Activated CD4-positive, alpha-beta T cell treated with anti-CD3 and anti-CD28 coated beads, Interleukin-2, amount 10 ng/mL, durations not matched to agents 24 days and 14 days (primary cell): ENCODE data around the gene MAP3K2. TPM values are rescaled to one million over a fixed set of nuclear protein-coding genes. Genes with fewer than 3 reads are reported as not detected.
"Not testable (repeated sequence)": the region's sequence is repeated elsewhere in the genome, so short reads cannot be mapped to it uniquely, and the experiment has no call there.

Source experiments
- DNase-seq: peaks from one replicate; pipeline ENCODE4 v3.0.0; 2022
- H3K27ac Mint-ChIP-seq: one replicate; pipeline ENCODE4 v1.8.0; 2022; ENCODE audit warnings: mild to moderate bottlenecking, mixed read lengths
- H3K27me3 Mint-ChIP-seq: one replicate; pipeline ENCODE4 v1.8.0; 2022; ENCODE audit warnings: mixed read lengths
- H3K36me3 Mint-ChIP-seq: one replicate; pipeline ENCODE4 v1.8.0; 2022; ENCODE audit warnings: low read depth, mild to moderate bottlenecking, mixed read lengths
- H3K4me1 Mint-ChIP-seq: one replicate; pipeline ENCODE4 v1.8.0; 2021; ENCODE audit warnings: mixed read lengths
- H3K4me3 Mint-ChIP-seq: one replicate; pipeline ENCODE4 v1.8.0; 2022; ENCODE audit warnings: mild to moderate bottlenecking, moderate library complexity, mixed read lengths
- H3K9me3 Mint-ChIP-seq: one replicate; pipeline ENCODE4 v1.8.0; 2021; ENCODE audit warnings: mixed read lengths
- intact Hi-C: fragments of 100-400 bp; cut with micrococcal nuclease; formaldehyde crosslinking; loops from one replicate; pipeline ENCODE4 v1.15.1; 2023
- total RNA-seq: library from RNA; stranded (reverse); gene quantifications from 2 replicates; pipeline ENCODE4 v1.2.3, GENCODE V29; 2022

MAP3K2 gene
- total RNA-seq, 1 donor from 2014 or later: 53.7 TPM

DNA sequence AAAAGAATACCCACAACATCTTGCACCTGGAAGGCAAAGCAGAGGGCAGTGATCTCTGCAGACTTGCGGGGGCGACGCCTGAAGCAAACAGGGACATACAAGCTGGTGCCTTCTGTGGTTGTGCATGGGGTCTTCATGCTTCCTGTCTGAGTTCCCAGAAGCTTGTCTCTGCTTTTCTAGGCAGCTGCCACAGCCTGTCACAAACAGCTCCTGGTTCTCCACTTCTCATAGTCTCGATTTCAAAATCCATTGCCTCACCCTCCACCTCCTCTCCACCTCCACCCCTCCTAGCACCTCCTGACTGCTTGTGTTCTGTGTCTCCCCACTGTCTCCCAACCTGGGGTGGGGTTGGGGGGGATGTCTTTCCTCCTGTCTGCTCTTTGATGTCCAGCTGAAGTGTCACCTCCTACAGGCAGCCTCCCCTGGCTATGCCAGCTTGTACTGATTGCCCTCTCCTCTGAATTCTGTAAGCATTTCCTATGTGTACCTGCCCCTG, 28.8 kb upstream of the MAP3K2 start:
- no peaks in the 10 kb centered on the region for H3K36me3 Mint-ChIP-seq
- peak; percentile 63 for DNase-seq
- H3K27ac Mint-ChIP-seq: peak overlapping the region; percentile 49
- H3K4me1 Mint-ChIP-seq: peaks cover 24% of the 10 kb centered on the region
- peak overlapping the region; percentile 81 for H3K4me3 Mint-ChIP-seq
- peaks cover 3% of the 10 kb centered on the region for H3K9me3 Mint-ChIP-seq
- H3K27me3 Mint-ChIP-seq: peaks cover 33% of the 10 kb centered on the region
- intact Hi-C loops: loop anchor here (2.0 to 10.0 kb wide), 2 partner anchors 62 to 332 kb away; no protein-coding TSS in a partner anchor

DNA sequence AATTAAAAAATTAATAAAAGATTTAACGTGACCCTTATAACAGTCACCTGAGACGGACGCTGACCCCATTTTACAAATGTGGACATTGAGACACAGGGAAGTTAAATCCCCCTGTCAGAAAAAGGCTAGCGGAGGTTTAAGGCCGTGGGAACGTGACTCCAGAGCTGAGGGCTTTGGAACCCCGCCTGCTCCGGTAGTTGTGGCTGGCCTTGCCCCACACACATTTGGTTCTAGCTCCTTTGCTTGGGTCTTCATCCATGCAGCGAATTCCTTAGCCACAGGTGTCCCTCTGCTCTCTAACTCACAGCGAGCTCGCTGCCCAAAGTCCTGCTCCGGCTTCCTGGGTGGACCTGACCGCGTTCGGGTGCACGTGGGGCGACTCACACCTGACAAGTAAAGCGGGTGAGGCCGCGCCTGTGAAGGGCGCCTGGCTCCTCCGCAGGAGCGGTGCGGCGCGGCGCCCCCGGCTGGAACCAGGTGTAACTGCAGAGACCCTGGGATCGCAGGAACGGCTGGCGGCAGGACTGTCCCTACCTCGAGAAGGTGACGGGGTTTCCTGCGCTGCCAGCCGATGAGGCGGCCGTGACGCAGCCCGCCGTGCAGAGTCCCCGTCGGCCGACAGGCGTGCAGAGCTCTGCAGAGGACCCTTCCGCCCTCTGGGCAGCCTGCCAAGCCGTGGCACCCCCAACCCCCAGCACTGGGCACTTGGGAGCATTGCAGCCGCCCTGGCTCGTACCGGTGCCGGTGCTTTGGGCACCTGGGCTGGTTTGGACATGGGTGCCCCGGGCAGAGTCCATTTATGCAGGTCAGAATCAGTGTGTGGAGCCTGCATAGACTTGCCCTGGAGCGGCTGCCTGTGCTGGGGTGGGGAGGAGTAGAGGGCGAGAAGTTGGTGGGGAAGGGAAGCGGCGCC, 28.1 kb upstream of the MAP3K2 start:
- Mint-ChIP-seq H3K36me3 (no peaks in the 10 kb centered on the region), H3K9me3 (peaks cover 3% of the 10 kb centered on the region), H3K27ac (peak overlapping the region; percentile 56), H3K4me3 (peak overlapping the region; percentile 81), H3K4me1 (peaks cover 30% of the 10 kb centered on the region), H3K27me3 (peaks cover 26% of the 10 kb centered on the region)
- intact Hi-C loops: loop anchor here (1.0 to 10.0 kb wide), 3 partner anchors 29 to 331 kb away; partner anchors contain the start of gene MAP3K2
- peak; percentile 92 for DNase-seq

DNA sequence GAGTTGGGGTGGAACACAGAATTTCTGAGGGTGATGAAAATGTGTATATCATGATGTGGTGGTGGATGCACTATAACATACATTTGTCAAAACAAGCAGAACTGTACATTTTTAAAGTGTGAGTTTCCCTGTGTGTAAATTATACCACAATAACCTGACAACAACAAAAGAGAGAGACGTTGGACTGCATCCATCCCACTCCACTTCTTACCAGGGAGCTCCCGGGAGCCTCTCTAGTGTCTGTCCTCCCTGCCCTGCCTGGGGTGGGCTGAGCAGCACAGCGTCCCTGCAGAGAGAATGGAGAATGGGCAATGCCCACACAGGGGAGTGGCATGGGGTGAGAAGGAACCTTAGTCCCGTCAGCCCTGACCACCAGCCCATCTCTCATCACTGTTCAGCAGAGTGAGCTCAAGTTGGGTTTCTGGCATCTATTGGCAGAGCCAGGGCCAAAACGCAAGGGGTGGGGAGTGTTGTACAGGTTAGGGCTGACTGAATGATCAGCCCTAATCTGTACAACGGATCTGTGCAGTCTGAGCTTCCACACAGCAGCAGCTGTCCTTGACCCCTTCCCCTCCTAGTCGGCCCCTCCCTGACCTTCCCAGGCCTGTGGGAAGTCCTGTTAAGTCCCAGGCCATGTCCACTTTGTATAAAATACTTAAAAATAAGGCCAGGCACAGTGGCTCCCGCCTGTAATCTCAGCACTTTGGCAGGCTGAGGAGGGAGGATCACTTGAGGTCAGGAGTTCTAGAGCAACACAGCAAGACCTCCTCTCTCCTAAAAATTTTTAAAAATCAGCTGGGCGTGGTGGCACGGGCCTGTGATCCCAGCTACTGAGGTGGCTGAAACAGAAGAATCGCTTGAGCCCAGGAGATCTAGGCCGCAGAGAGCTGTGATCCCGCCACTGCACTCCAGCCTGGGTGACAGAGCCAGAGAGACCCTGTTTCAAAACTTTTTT, 27.1 kb upstream of the MAP3K2 start:
- H3K4me3 Mint-ChIP-seq: no peak overlapping the region

DNA sequence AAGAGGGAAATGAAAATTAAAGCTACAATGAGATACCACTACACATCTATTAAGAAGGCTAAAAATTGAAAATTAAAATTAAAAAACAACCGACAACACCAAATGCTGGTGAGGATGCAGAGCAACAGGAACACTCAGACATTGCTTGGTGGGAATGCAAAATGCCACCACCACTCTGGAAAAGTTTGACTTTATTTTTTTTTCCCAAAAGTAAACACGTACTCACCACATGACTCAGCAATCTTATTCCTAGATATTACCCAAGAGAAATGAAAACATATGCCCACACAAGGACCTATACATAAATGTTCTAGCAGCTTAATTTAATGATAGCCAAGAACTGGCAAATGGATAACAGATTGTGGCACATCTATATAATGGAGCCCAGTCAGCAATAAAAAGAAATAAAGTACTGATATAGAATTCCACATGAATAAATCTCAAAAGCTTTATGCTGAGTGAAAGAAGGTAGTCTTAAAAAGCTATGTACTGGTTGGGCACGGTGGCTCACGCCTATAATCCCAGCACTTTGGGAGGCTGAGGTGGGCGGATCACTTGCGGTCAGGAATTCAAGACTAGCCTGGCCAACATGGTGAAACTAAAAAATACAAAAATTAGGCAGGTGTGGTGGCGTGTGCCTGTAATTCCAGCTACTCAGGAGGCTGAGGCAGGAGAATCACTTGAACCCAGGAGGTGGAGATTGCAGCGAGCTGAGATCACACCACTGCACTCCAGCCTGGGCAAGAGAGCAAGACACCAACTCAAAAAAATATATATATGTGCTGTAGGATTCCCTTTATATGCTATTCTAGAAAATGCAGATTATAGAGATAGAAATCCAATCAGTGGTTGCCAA, 26.2 kb upstream of the MAP3K2 start:
- Mint-ChIP-seq H3K27me3 (peaks cover 20% of the 10 kb centered on the region), H3K36me3 (no peaks in the 10 kb centered on the region), H3K4me3 (no peak overlapping the region), H3K27ac (no peak overlapping the region), H3K9me3 (peaks cover 3% of the 10 kb centered on the region), H3K4me1 (peaks cover 38% of the 10 kb centered on the region)
- DNase-seq: no peak
- intact Hi-C loops: loop anchor here (10.0 kb wide), 1 partner anchor 329 kb away; no protein-coding TSS in a partner anchor

More for the DNA sequence above, 27.1 kb upstream of the MAP3K2 start:
- Mint-ChIP-seq H3K27ac (no peak overlapping the region), H3K36me3 (no peaks in the 10 kb centered on the region), H3K9me3 (peaks cover 3% of the 10 kb centered on the region), H3K27me3 (peaks cover 20% of the 10 kb centered on the region), H3K4me1 (peaks cover 36% of the 10 kb centered on the region)
- intact Hi-C loops: loop anchor here (1.0 to 10.0 kb wide), 2 partner anchors 28 to 330 kb away; partner anchors contain the start of gene MAP3K2
- peak; percentile 56 for DNase-seq

GRCh38 chr2:127413200-127413599, 25.4 kb upstream of the MAP3K2 start:
- peaks cover 42% of the 10 kb centered on the region for H3K4me1 Mint-ChIP-seq
- intact Hi-C loops: loop anchor here (10.0 kb wide), 1 partner anchor 328 kb away; no protein-coding TSS in a partner anchor

GRCh38 chr2:127411653-127412369, 24.0 kb upstream of the MAP3K2 start:
- peak overlapping the region; percentile 16 for H3K27ac Mint-ChIP-seq
- peaks cover 44% of the 10 kb centered on the region for H3K4me1 Mint-ChIP-seq
- intact Hi-C loops: loop anchor here (2.0 to 10.0 kb wide), 3 partner anchors 53 to 327 kb away; partner anchors contain the start of gene IWS1
- peak overlapping the region; percentile 40 for H3K4me3 Mint-ChIP-seq
- H3K27me3 Mint-ChIP-seq: peaks cover 13% of the 10 kb centered on the region
- H3K36me3 Mint-ChIP-seq: no peaks in the 10 kb centered on the region
- peaks cover 3% of the 10 kb centered on the region for H3K9me3 Mint-ChIP-seq
- DNase-seq: no peak

More at GRCh38 chr2:127413200-127413599, 25.4 kb upstream of the MAP3K2 start:
- DNase-seq: no peak
- Mint-ChIP-seq H3K36me3 (no peaks in the 10 kb centered on the region), H3K9me3 (peaks cover 3% of the 10 kb centered on the region), H3K27me3 (peaks cover 20% of the 10 kb centered on the region), H3K27ac (no peak overlapping the region), H3K4me3 (no peak overlapping the region)

DNA sequence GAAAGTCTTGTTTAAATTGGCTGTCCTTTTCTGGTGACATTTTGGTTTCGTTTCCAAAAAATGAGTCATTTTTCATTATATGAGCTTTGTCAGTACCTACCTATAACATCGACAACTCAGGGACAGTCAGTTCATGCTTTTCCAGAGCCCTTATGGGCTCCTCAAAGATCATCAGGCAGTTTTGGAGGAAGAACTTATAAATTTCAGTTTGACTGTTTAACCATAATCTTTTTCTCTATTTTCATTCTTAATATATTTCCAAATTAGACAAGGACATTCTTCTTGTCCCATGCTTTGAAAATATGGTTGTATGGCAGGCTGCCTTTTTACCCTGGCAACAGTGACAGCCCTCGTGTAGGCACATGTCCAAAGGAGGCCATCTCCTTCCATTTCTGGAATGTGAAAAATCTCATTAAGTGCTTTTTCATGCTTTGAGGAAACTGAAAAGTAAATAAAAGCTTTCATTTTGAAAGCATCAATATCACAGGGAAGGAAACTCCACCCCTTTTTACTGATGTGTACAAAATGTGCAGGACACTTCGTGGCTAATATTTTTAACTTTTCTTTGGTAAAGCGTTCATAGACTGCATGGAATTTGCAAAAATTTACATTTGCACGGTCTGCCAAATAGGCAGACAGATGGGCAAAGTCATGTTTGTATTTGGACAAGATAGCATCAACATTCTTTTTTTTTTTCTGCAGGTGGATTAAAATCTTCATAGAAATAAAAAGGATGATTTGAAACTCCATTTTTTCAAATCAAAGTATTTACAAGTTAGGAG, 23.3 kb upstream of the MAP3K2 start:
- H3K36me3 Mint-ChIP-seq: no peaks in the 10 kb centered on the region
- H3K27ac Mint-ChIP-seq: peak overlapping the region; percentile 91
- peak overlapping the region; percentile 45 for H3K4me3 Mint-ChIP-seq
- intact Hi-C loops: loop anchor here (1.0 to 10.0 kb wide), 5 partner anchors 9 to 326 kb away; partner anchors contain the start of gene IWS1
- H3K27me3 Mint-ChIP-seq: peaks cover 12% of the 10 kb centered on the region
- DNase-seq: peak; percentile 70
- H3K4me1 Mint-ChIP-seq: peaks cover 36% of the 10 kb centered on the region
- H3K9me3 Mint-ChIP-seq: peaks cover 3% of the 10 kb centered on the region

- Mint-ChIP-seq H3K4me3 (peak overlapping the region; percentile 35), H3K27me3 (peaks cover 11% of the 10 kb centered on the region), H3K27ac (peak overlapping the region; percentile 80), H3K4me1 (peaks cover 31% of the 10 kb centered on the region)
- not testable (repeated sequence) for H3K36me3 Mint-ChIP-seq, H3K9me3 Mint-ChIP-seq, DNase-seq
- intact Hi-C loops: loop anchor here (1.0 to 10.0 kb wide), 5 partner anchors 7 to 325 kb away; partner anchors contain the start of gene IWS1
Observed at GRCh38 chr2:127409716-127410115, 21.9 kb upstream of the MAP3K2 start.

- H3K27me3 Mint-ChIP-seq: peaks cover 12% of the 10 kb centered on the region
- intact Hi-C loops: no loop called here
- H3K4me1 Mint-ChIP-seq: peaks cover 29% of the 10 kb centered on the region
- no peak for DNase-seq
- peak overlapping the region; percentile 48 for H3K4me3 Mint-ChIP-seq
- no peaks in the 10 kb centered on the region for H3K36me3 Mint-ChIP-seq
- H3K27ac Mint-ChIP-seq: peak overlapping the region; percentile 70
- H3K9me3 Mint-ChIP-seq: peaks cover 3% of the 10 kb centered on the region
Observed at GRCh38 chr2:127408807-127409099, 21.0 kb upstream of the MAP3K2 start.

DNA sequence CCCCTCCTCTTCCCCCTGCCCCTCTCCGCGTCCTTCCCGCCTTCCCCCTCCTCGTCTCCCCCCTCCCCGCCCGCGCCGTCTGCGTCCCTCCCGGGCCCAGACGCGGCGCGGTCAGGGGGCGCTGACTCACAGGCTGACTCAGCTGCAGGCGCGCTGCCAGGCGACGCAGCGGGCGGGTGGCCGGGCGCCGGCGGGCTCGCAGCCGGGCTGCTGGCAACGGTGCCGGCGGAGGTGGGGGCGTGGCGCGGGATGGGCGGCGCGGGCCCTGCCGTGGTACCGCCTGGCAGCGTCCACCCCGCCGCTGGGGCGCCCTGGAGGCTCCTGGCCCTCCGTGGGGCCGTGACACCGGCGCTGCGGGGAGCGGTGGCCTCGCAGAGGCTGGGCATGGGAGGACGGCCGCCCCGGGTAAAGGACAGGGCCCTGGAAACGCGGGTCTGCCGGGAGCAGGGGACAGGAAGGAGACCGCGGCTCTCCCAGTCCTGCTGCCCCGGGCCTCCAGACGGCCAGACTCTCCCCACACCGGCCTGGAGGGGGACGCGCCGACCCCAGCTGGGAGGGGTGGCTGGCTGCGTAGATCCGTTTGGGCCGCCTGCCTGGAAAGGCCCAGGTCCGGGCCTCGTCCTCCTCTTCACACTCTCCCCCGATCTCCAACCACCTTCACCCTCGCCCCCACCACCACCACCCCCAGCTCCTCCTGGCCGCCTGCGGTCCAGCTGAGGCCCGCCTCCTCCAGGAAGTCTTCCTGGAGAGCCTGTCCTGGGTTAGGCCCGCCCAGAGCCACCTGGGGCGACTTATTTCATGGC, 20.4 kb upstream of the MAP3K2 start:
- Mint-ChIP-seq H3K27me3 (peaks cover 16% of the 10 kb centered on the region), H3K36me3 (no peaks in the 10 kb centered on the region), H3K9me3 (peaks cover 3% of the 10 kb centered on the region), H3K4me3 (peak overlapping the region; percentile 57), H3K4me1 (peaks cover 32% of the 10 kb centered on the region), H3K27ac (peak overlapping the region; percentile 70)
- intact Hi-C loops: no loop called here
- DNase-seq: peak; percentile 95

GRCh38 chr2:127407661-127408003, 19.9 kb upstream of the MAP3K2 start:
- H3K4me1 Mint-ChIP-seq: peaks cover 32% of the 10 kb centered on the region

More at GRCh38 chr2:127407661-127408003, 19.9 kb upstream of the MAP3K2 start:
- Mint-ChIP-seq H3K9me3 (peaks cover 3% of the 10 kb centered on the region), H3K27ac (peak overlapping the region; percentile 63), H3K36me3 (no peaks in the 10 kb centered on the region), H3K27me3 (peaks cover 15% of the 10 kb centered on the region), H3K4me3 (peak overlapping the region; percentile 57)
- intact Hi-C loops: loop anchor here (1.0 kb wide), 1 partner anchor 8 kb away; no protein-coding TSS in a partner anchor
- DNase-seq: no peak
